ENCODE data around the gene ERP29.
"Not testable (repeated sequence)": the region's sequence is repeated elsewhere in the genome, so short reads cannot be mapped to it uniquely, and the experiment has no call there.

GRCh38 chr12:111994211-111995111, 18.8 kb upstream of the ERP29 start:
- TF ChIP-seq EZH2phosphoT487 (IDR thresholded peaks at IDR 0.05; ENCODE audit: borderline replicate concordance, low read length); CTCF (conservative IDR thresholded peaks at IDR 0.05; ENCODE audit: low read depth, low read length): not testable (repeated sequence)

All from PC-3 (cell line).